ENCODE data around the gene CADPS2.

DNA sequence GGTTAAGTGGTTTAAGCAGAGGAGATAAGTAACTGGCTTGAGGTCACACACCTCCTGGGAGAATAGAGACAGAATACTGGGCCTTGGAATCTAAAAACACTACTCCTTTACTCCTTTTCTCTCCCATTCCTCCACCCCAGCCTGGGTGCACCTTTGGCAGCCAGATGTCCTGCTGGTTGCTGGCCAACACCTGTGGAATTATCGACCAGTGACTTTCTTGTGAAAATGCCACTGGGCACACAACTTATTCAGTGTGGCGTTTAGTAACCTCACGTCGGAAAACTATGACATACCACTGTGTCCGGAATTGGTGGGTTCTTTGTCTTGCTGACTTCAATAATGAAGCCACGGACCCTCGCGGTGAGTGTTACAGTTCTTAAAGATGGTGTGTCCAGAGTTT, 213.7 kb downstream of the CADPS2 start:
- TF ChIP-seq CTCF (IDR thresholded peaks at IDR 0.05) (no peak), EP300 (IDR thresholded peaks at IDR 0.05) (no peak)
